Gastroesophageal sphincter (tissue), 4 donors: ENCODE data around the gene ABLIM2. TPM values are rescaled to one million over a fixed set of nuclear protein-coding genes. Genes with fewer than 3 reads are reported as not detected.

Source experiments
- ATAC-seq: fragments of 150-250 bp; one replicate; pipeline ENCODE4 v1.9.1; 2016; ENCODE audit warnings: mild to moderate bottlenecking, moderate library complexity
- H3K27ac ChIP-seq, 4 donors: fragments of 200-600 bp; sonication (generic) in 3 of 4; 1 replicate in 3 of 4; 2 replicates in 1 of 4; pipeline ENCODE4 v1.5.1; 2016 to 2019
- H3K27me3 ChIP-seq: fragments of 200-600 bp; sonication (generic); one replicate; pipeline ENCODE4 v1.5.1; 2019
- H3K36me3 ChIP-seq, 2 donors: fragments of 200-600 bp; sonication (generic); one replicate each; pipeline ENCODE4 v1.5.1; 2019; ENCODE audit warnings: control low read depth in 1 of 2
- H3K4me1 ChIP-seq, 3 donors: fragments of 200-600 bp; sonication (generic); 1 replicate in 2 of 3; 2 replicates in 1 of 3; pipeline ENCODE4 v1.5.1; 2016 to 2019; ENCODE audit warnings: control low read depth in 2 of 3
- H3K4me3 ChIP-seq, 2 donors: fragments of 200-600 bp; sonication (generic); one replicate each; pipeline ENCODE4 v1.5.1; 2019; ENCODE audit warnings: mild to moderate bottlenecking in 1 of 2, moderate library complexity in 1 of 2
- H3K9me3 ChIP-seq, 3 donors: fragments of 200-600 bp; sonication (generic); one replicate each; pipeline ENCODE4 v1.5.1; 2017 to 2019; ENCODE audit warnings: control low read depth in 2 of 3
- EP300 ChIP-seq: sonication (generic); formaldehyde crosslinking; IDR thresholded peaks from one replicate; pipeline ENCODE4 v1.6.1; 2017; ENCODE audit warnings: antibody characterized with exemption, mild to moderate bottlenecking
- POLR2A ChIP-seq, 2 donors: fragments of 450-650 bp; IDR thresholded peaks; one replicate each; pipeline ENCODE4 v1.6.1; 2017; ENCODE audit warnings: antibody characterized with exemption in 2 of 2, mild to moderate bottlenecking in 2 of 2, moderate library complexity in 1 of 2
- POLR2AphosphoS5 ChIP-seq: sonication (generic); formaldehyde crosslinking; IDR thresholded peaks from one replicate; pipeline ENCODE4 v1.6.1; 2017; ENCODE audit warnings: antibody characterized with exemption
- WGBS, 2 donors: methylation state at CpG; one replicate each; pipeline ENCODE4 v1.1.5; 2018; ENCODE audit warnings: low coverage in 1 of 2; 5-methylcytosine and 5-hydroxymethylcytosine counted together
- total RNA-seq, 4 donors: library from RNA; depleted of rRNA; stranded (reverse); fragments of >200 nt; gene quantifications; one replicate each; pipeline ENCODE4 v1.1.0, GENCODE V29; 2016
- TF ChIP-seq, protein P1 (sequence below), 4 experiments: fragments of 200-600 bp in 2 of 4; fragments of 450-650 bp in 2 of 4; sonication (generic) in 1 of 4; IDR thresholded peaks; one replicate each; pipeline ENCODE4 v1.5.1; 2017 to 2019; ENCODE audit warnings: antibody characterized with exemption in 4 of 4, mild to moderate bottlenecking in 2 of 4, moderate library complexity in 2 of 4

The ABLIM2 gene
- total RNA-seq, 4 donors from 2014 or later = 5.0 to 13.5 (median 8.0) TPM

DNA sequence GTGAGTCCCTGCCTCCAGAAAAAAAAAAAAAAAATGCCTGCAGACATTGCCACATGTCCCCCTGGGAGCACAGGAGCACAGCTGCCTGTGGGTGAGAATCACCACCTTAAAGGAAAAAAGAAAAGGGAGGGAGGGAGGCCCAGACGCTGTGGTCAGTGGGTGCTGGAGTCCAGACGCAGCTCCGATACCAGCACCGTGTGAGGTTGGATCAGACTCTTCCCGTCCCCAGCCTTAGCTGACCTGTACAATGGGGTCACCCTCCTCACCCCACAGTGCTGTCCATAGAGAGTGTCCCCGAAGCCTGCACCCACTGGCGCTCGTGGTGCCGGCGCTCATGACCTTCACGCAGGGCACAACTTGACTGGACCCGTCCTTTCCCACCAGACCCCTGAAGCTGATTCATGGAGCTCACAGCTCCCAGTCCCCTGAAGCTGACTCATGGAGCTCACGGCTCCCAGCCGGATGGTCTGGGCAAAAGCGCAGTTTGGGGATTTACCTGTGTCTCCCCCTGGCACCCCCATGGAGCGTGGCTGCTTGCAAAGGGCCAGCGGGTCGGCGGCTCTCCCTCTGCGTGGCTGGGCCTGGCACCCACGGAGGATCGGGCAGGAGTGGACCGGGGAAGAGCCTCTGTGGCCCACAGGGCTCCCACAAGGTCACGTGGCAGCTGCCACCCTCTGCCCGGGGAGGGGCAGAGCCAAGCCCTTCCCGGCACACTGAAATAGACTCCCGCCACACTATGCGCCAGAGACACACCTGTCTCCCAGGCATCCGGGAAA, 31.4 kb downstream of the ABLIM2 start:
- 83% methylated on average over 5 of the region's 29 CpGs; no CpG with 5 or more reads in 1 of the 2 donors for WGBS, 2 donors
- H3K4me1 ChIP-seq = no peaks in the 10 kb centered on the region
- no peaks in the 10 kb centered on the region for H3K9me3 ChIP-seq
- H3K27ac ChIP-seq = no peak overlapping the region
- H3K27me3 ChIP-seq = no peaks in the 10 kb centered on the region
- no peak overlapping the region for H3K4me3 ChIP-seq
- H3K36me3 ChIP-seq = no peaks in the 10 kb centered on the region
- no peak for ATAC-seq
- no peak for TF ChIP-seq EP300
- TF ChIP-seq POLR2AphosphoS5 = no peak
- no peak for TF ChIP-seq POLR2A (IDR thresholded peaks at IDR 0.05)
- TF ChIP-seq, protein P1, sequence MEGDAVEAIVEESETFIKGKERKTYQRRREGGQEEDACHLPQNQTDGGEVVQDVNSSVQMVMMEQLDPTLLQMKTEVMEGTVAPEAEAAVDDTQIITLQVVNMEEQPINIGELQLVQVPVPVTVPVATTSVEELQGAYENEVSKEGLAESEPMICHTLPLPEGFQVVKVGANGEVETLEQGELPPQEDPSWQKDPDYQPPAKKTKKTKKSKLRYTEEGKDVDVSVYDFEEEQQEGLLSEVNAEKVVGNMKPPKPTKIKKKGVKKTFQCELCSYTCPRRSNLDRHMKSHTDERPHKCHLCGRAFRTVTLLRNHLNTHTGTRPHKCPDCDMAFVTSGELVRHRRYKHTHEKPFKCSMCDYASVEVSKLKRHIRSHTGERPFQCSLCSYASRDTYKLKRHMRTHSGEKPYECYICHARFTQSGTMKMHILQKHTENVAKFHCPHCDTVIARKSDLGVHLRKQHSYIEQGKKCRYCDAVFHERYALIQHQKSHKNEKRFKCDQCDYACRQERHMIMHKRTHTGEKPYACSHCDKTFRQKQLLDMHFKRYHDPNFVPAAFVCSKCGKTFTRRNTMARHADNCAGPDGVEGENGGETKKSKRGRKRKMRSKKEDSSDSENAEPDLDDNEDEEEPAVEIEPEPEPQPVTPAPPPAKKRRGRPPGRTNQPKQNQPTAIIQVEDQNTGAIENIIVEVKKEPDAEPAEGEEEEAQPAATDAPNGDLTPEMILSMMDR (IDR thresholded peaks at IDR 0.05) = no peak

DNA sequence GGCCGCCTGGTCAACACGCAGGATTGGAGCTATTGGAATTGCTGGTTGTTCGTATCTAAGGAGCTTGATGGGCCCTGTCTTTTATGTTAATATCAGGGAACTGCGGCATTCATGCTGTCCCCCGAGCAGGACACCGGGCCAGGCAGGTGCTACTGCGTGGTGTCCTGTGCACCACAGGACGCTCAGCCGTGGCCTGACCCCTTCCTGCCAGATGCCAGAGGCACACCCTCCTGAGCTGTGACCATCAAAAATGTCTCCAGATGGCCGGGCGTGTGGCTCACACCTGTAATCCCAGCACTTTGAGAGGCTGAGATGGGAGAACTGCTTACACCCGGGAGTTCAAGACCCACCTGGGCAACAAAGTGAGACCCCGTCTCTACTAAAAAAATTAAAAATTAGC, 32.1 kb downstream of the ABLIM2 start:
- no peak for ATAC-seq
- no peaks in the 10 kb centered on the region for H3K4me1 ChIP-seq
- TF ChIP-seq POLR2AphosphoS5 (no peak), POLR2A (IDR thresholded peaks at IDR 0.05) (no peak), EP300 (no peak)
- TF ChIP-seq, protein P1 (IDR thresholded peaks at IDR 0.05) = no peak

DNA sequence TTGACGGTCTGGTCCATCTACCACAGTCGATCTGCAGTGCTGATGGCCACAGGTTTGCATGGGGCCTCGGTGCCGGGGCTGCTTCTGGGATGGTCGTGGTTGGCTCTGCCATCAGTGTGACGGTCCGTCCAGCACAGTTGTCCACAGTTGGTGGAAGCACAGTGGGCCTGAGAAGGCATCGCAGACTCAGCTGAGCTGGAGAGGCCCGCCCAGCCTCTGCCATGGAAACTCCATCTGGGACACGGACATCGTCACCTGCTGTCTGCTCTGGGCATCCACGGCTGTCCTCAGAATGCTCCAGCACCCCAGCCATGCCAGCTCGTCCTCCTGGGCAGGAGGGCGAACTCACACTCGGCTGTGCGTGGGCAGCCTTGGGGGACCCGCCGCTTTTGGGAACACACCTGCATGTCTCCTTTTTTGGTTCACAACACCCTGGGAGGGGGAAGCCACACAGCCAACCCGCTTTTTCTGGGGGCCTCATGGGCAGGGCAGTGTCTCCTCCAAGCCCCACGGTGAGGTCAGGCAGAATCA, 33.0 kb downstream of the ABLIM2 start:
- no peaks in the 10 kb centered on the region for H3K9me3 ChIP-seq
- TF ChIP-seq EP300 (no peak), POLR2A (IDR thresholded peaks at IDR 0.05) (no peak), POLR2AphosphoS5 (no peak)
- TF ChIP-seq, protein P1 (IDR thresholded peaks at IDR 0.05) = no peak
- H3K4me1 ChIP-seq = no peaks in the 10 kb centered on the region
- ATAC-seq = no peak
- H3K4me3 ChIP-seq = no peak overlapping the region
- no peaks in the 10 kb centered on the region for H3K27me3 ChIP-seq
- H3K27ac ChIP-seq = no peak overlapping the region
- H3K36me3 ChIP-seq = no peaks in the 10 kb centered on the region
- 90% methylated on average over 2 of the region's 20 CpGs; no CpG with 5 or more reads in 1 of the 2 donors for WGBS, 2 donors

More for the DNA sequence above, 32.1 kb downstream of the ABLIM2 start:
- Histone ChIP-seq H3K9me3 (no peaks in the 10 kb centered on the region), H3K36me3 (no peaks in the 10 kb centered on the region), H3K27ac (no peak overlapping the region), H3K4me3 (no peak overlapping the region), H3K27me3 (no peaks in the 10 kb centered on the region)
- 96% methylated on average over 3 of the region's 13 CpGs; no CpG with 5 or more reads in 1 of the 2 donors for WGBS, 2 donors

DNA sequence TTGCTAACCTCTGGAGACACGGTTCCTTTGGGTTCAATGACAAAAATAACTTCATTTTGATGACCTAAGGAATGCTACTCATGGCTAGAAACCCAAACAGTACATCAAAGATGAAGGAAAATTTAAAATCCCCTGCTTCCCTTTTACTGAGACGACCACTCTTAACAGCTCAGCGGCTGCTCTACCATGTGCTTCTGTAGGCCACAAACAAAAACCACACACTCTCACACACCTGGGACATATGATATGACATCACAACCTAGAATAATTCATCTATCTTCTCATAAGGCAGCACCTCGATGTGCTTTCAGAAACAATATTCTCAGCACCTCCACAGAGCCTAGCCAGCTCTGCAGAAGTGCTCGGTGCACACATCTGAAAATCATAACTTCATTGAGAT, 34.7 kb downstream of the ABLIM2 start:
- no peaks in the 10 kb centered on the region for H3K4me1 ChIP-seq
- H3K36me3 ChIP-seq = no peaks in the 10 kb centered on the region
- TF ChIP-seq, protein P1 (IDR thresholded peaks at IDR 0.05) = no peak
- no peak for TF ChIP-seq POLR2A (IDR thresholded peaks at IDR 0.05)
- TF ChIP-seq EP300 = no peak
- no peak for TF ChIP-seq POLR2AphosphoS5
- no peak overlapping the region for H3K27ac ChIP-seq
- H3K27me3 ChIP-seq = no peaks in the 10 kb centered on the region
- no peaks in the 10 kb centered on the region for H3K9me3 ChIP-seq
- no peak overlapping the region for H3K4me3 ChIP-seq
- 55 to 70% methylated on average over 4 to 5 of the region's 5 CpGs for WGBS, 2 donors
- ATAC-seq = no peak

DNA sequence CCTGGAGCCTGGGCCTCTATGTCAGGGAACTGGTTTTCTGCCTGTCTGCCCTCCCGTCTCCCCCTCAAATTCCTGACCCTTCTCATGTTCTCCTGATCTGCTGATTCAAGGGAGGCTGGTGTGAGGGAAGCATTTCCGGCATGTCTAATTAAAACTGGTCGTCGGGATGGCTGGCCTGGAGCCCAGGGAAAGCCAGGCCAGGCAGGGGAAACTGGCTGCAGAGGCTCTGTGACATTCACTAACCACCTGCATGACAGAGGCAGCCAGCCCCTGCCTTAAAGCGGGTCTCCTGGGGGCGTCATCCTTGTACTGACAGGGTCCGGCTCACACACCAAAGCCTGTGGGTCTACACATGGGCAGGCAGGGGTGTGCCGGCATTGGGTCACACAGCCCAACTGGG, 35.2 kb downstream of the ABLIM2 start:
- no peak for ATAC-seq
- WGBS, 2 donors = 40 to 60% methylated on average over 1 to 4 of the region's 8 CpGs

More for the DNA sequence above, 35.2 kb downstream of the ABLIM2 start:
- Histone ChIP-seq H3K36me3 (no peaks in the 10 kb centered on the region), H3K4me1 (no peaks in the 10 kb centered on the region), H3K27me3 (no peaks in the 10 kb centered on the region), H3K4me3 (no peak overlapping the region), H3K9me3 (no peaks in the 10 kb centered on the region), H3K27ac (no peak overlapping the region)
- no peak for TF ChIP-seq EP300
- TF ChIP-seq POLR2A (IDR thresholded peaks at IDR 0.05) = no peak
- no peak for TF ChIP-seq POLR2AphosphoS5
- TF ChIP-seq, protein P1 (IDR thresholded peaks at IDR 0.05) = no peak
